ENCODE results near the gene JAGN1.
"Not testable (repeated sequence)": the region's sequence is repeated elsewhere in the genome, so short reads cannot be mapped to it uniquely, and the experiment has no call there.

Gene JAGN1

GRCh38 chr3:9890249-9891071, at the start of gene JAGN1:
Gene JAGN1, plus strand, starts transcription at chr3:9890610. Its CDS starts 113 bp downstream, at chr3:9890723.
- DNase-seq = peak; percentile 82

GRCh38 chr3:9841015-9841414, 49.4 kb upstream of the JAGN1 start:
- DNase-seq = no peak

- peak; percentile 91 for DNase-seq
Observed at GRCh38 chr3:9843715-9844438, 46.5 kb upstream of the JAGN1 start, which contains the start of gene RPUSD3. Gene RPUSD3, minus strand, starts transcription at chr3:9844008. Its CDS starts 18 bp downstream, at chr3:9843990.

GRCh38 chr3:9846231-9846630, 44.2 kb upstream of the JAGN1 start:
- no peak for DNase-seq

GRCh38 chr3:9846931-9847488, 43.4 kb upstream of the JAGN1 start:
- DNase-seq = no peak

GRCh38 chr3:9847870-9848269, 42.5 kb upstream of the JAGN1 start:
- DNase-seq = not testable (repeated sequence)

- peak; percentile 50 for DNase-seq
Observed at GRCh38 chr3:9848860-9849259, 41.5 kb upstream of the JAGN1 start.

GRCh38 chr3:9851383-9851782, 39.0 kb upstream of the JAGN1 start:
- not testable (repeated sequence) for DNase-seq

GRCh38 chr3:9851926-9852325, 38.5 kb upstream of the JAGN1 start:
- DNase-seq = not testable (repeated sequence)

GRCh38 chr3:9852528-9852927, 37.9 kb upstream of the JAGN1 start:
- DNase-seq = no peak

GRCh38 chr3:9854291-9854940, 36.0 kb upstream of the JAGN1 start:
- not testable (repeated sequence) for DNase-seq

- no peak for DNase-seq
Observed at GRCh38 chr3:9855594-9855993, 34.8 kb upstream of the JAGN1 start.

- DNase-seq = no peak
Observed at GRCh38 chr3:9859530-9860025, 30.8 kb upstream of the JAGN1 start.

- DNase-seq = no peak
Observed at GRCh38 chr3:9861201-9861600, 29.2 kb upstream of the JAGN1 start.

GRCh38 chr3:9861626-9862130, 28.7 kb upstream of the JAGN1 start:
- DNase-seq = no peak

GRCh38 chr3:9862391-9863057, 27.9 kb upstream of the JAGN1 start:
- peak; percentile 30 for DNase-seq

GRCh38 chr3:9863058-9863772, 27.2 kb upstream of the JAGN1 start:
- no peak for DNase-seq

GRCh38 chr3:9864200-9864927, 26.0 kb upstream of the JAGN1 start:
- peak; percentile 52 for DNase-seq

- DNase-seq = not testable (repeated sequence)
Observed at GRCh38 chr3:9865125-9865637, 25.2 kb upstream of the JAGN1 start.

- DNase-seq = peak; percentile 69
Observed at GRCh38 chr3:9866639-9867038, 23.8 kb upstream of the JAGN1 start.

Measured in HCEC 1CT (cell line).